HCT116 (cell line): ENCODE measurements around the gene CHFR.
"Not testable (repeated sequence)": the region's sequence is repeated elsewhere in the genome, so short reads cannot be mapped to it uniquely, and the experiment has no call there.

Experiments used
- CTCF ChIP-seq, 3 experiments: fragments of 200-600 bp in 1 of 3; sonication (generic) in 1 of 3; IDR thresholded peaks in 2 of 3; conservative IDR thresholded peaks in 1 of 3; 2 replicates each; pipeline ENCODE4 v1.5.1; 2012 to 2017; ENCODE audit warnings: low read depth in 2 of 3, low read length in 2 of 3, antibody characterized with exemption in 1 of 3, borderline replicate concordance in 1 of 3, control low read depth in 1 of 3, mild to moderate bottlenecking in 1 of 3, mixed read lengths in 1 of 3, mixed run types in 1 of 3, moderate library complexity in 1 of 3; ENCODE audit not compliant: insufficient read depth in 1 of 3
- EZH2 ChIP-seq: fragments of 200-600 bp; sonication (generic); IDR thresholded peaks from 2 replicates; pipeline ENCODE4 v1.6.1; 2017; ENCODE audit warnings: antibody characterized with exemption, mixed run types
- EZH2phosphoT487 ChIP-seq: fragments of 200-600 bp; IDR thresholded peaks from 2 replicates; pipeline ENCODE4 v1.6.1; 2018; ENCODE audit warnings: antibody characterized with exemption, borderline replicate concordance
- JUND ChIP-seq: IDR thresholded peaks from 2 replicates; pipeline ENCODE4 v1.6.1; 2012
- POLR2AphosphoS5 ChIP-seq: IDR thresholded peaks from 2 replicates; pipeline ENCODE4 v1.6.1; 2011; ENCODE audit warnings: mild to moderate bottlenecking, low read depth, low read length, moderate library complexity
- RAD21 ChIP-seq: IDR thresholded peaks from 2 replicates; pipeline ENCODE4 v1.6.1; 2012; ENCODE audit warnings: low read depth, mild to moderate bottlenecking
- REST ChIP-seq: IDR thresholded peaks from 2 replicates; pipeline ENCODE4 v1.6.1; 2012; ENCODE audit warnings: low read depth
- YY1 ChIP-seq: IDR thresholded peaks from 2 replicates; pipeline ENCODE4 v1.6.1; 2011; ENCODE audit warnings: low read length, low read depth, moderate library complexity, mild to moderate bottlenecking; ENCODE audit not compliant: insufficient replicate concordance; ENCODE audit errors: extremely low read depth
- ZBTB33 ChIP-seq: IDR thresholded peaks from 2 replicates; pipeline ENCODE4 v1.6.1; 2011; ENCODE audit warnings: mild to moderate bottlenecking, low read length, moderate library complexity; ENCODE audit not compliant: insufficient replicate concordance; ENCODE audit errors: extremely low read depth

- not testable (repeated sequence) for TF ChIP-seq CTCF (IDR thresholded peaks at IDR 0.05 in 2 of 3, conservative IDR thresholded peaks at IDR 0.05 in 1 of 3; ENCODE audit: borderline replicate concordance in 1 of 3, insufficient read depth in 1 of 3, low read depth in 2 of 3, low read length in 2 of 3); YY1; EZH2phosphoT487; JUND; POLR2AphosphoS5; RAD21; EZH2; REST; ZBTB33
Measured at GRCh38 chr12:132836230-132836629, 51.2 kb downstream of the CHFR start.
